H1 (cell line): Measurements from ENCODE around the gene EML1. TPM values are rescaled to one million over a fixed set of nuclear protein-coding genes. Genes with fewer than 3 reads are reported as not detected.

ENCODE experiments used
- CTCF ChIA-PET: fragments of 300-600 bp; sonication (Branson Sonifier 250); formaldehyde crosslinking; loops from one replicate; lab custom pipeline; 2021; ENCODE audit not compliant: partially characterized antibody; lab: Charles Lee
- POLR2A ChIA-PET: fragments of 300-600 bp; sonication (Branson Sonifier 250); formaldehyde crosslinking; loops from one replicate; lab custom pipeline; 2021; ENCODE audit warnings: inconsistent platforms; ENCODE audit not compliant: partially characterized antibody; lab: Charles Lee
- DNase-seq, 2 experiments: peaks; one replicate each; pipeline versions ENCODE4 v3.0.0 to v3.0.0-alpha.2; 2010 to 2022; ENCODE audit warnings: low spot score in 2 of 2, low read depth in 1 of 2, mixed read lengths in 1 of 2
- FAIRE-seq: peaks from 2 replicates; lab custom pipeline; 2011; peaks lifted over from hg19 to GRCh38; lab: Jason Lieb, UNC
- H2AFZ ChIP-seq: 2 replicates; pipeline ENCODE4 v1.8.1; 2012; ENCODE audit warnings: low read length, inconsistent platforms
- H2AK5ac ChIP-seq: 2 replicates; pipeline ENCODE4 v1.6.1; 2013; ENCODE audit warnings: low read depth, low read length
- H2BK120ac ChIP-seq: replicated peaks from 2 replicates; pipeline ENCODE3; 2013; ENCODE audit warnings: low read depth, low read length, inconsistent platforms
- H2BK12ac ChIP-seq: 2 replicates; pipeline ENCODE4 v1.6.1; 2013; ENCODE audit warnings: low read depth, low read length
- H2BK15ac ChIP-seq: 2 replicates; pipeline ENCODE4 v1.6.1; 2013; ENCODE audit warnings: low read length
- H2BK20ac ChIP-seq: 2 replicates; pipeline ENCODE4 v1.6.1; 2013; ENCODE audit warnings: low read length
- H2BK5ac ChIP-seq: 2 replicates; pipeline ENCODE4 v1.6.1; 2013; ENCODE audit warnings: low read depth, low read length
- H3K14ac ChIP-seq: 2 replicates; pipeline ENCODE4 v1.6.1; 2013; ENCODE audit warnings: inconsistent platforms; ENCODE audit not compliant: insufficient read length
- H3K18ac ChIP-seq: 2 replicates; pipeline ENCODE4 v1.6.1; 2013; ENCODE audit warnings: low read length; ENCODE audit errors: extremely low read depth
- H3K23ac ChIP-seq: 2 replicates; pipeline ENCODE4 v1.6.1; 2013; ENCODE audit warnings: inconsistent platforms; ENCODE audit not compliant: insufficient read length
- H3K23me2 ChIP-seq: 2 replicates; pipeline ENCODE4 v1.6.1; 2013; ENCODE audit warnings: low read depth, low read length
- H3K27ac ChIP-seq: 2 replicates; pipeline ENCODE4 v1.6.1; 2011; ENCODE audit warnings: low read depth, low read length, inconsistent platforms
- H3K27me3 ChIP-seq, 4 experiments: replicated peaks in 1 of 4; 1 replicate in 1 of 4; 2 replicates in 3 of 4; pipeline versions ENCODE4 v1.6.1 to v1.8.1; 2011 to 2013; ENCODE audit warnings: low read length in 3 of 4, mild to moderate bottlenecking in 3 of 4, inconsistent platforms in 2 of 4, mixed read lengths in 2 of 4, moderate library complexity in 1 of 4; ENCODE audit not compliant: control insufficient read depth in 3 of 4, insufficient read depth in 3 of 4; ENCODE audit errors: extremely low read depth in 1 of 4
- H3K36me3 ChIP-seq, 4 experiments: 2 replicates each; pipeline versions ENCODE4 v1.6.1 to v1.8.1; 2011 to 2013; ENCODE audit warnings: mild to moderate bottlenecking in 4 of 4, low read length in 3 of 4, moderate library complexity in 2 of 4, control low read depth in 1 of 4, inconsistent platforms in 1 of 4; ENCODE audit not compliant: insufficient read depth in 4 of 4, control insufficient read depth in 2 of 4
- H3K4ac ChIP-seq: replicated peaks from 2 replicates; pipeline ENCODE3; 2013; ENCODE audit warnings: low read length, low read depth, mixed read lengths, inconsistent platforms; ENCODE audit not compliant: insufficient read length
- H3K4me1 ChIP-seq, 4 experiments: replicated peaks in 1 of 4; 1 replicate in 1 of 4; 2 replicates in 3 of 4; pipeline versions ENCODE4 v1.6.1 to v1.8.1; 2011 to 2013; ENCODE audit warnings: low read length in 3 of 4, inconsistent platforms in 2 of 4, mixed read lengths in 1 of 4; ENCODE audit not compliant: insufficient read depth in 4 of 4, control insufficient read depth in 3 of 4
- H3K4me2 ChIP-seq, 2 experiments: 2 replicates each; pipeline versions ENCODE4 v1.6.1 to v1.8.1; 2011 to 2013; ENCODE audit warnings: low read depth in 2 of 2, low read length in 2 of 2, control low read depth in 1 of 2, inconsistent platforms in 1 of 2, mild to moderate bottlenecking in 1 of 2; ENCODE audit not compliant: insufficient read depth in 1 of 2
- H3K4me3 ChIP-seq, 4 experiments: fragments of 200-600, 300-600 bp in 1 of 4; sonication (generic), shearing (Covaris generic), sonication (Bioruptor Twin) in 1 of 4; 2 replicates each; pipeline versions ENCODE4 v1.5.1 to v1.8.1; 2011 to 2016; ENCODE audit warnings: low read length in 4 of 4, low read depth in 3 of 4, control low read depth in 2 of 4, inconsistent platforms in 2 of 4, mild to moderate bottlenecking in 2 of 4, mixed read lengths in 1 of 4, moderate library complexity in 1 of 4; ENCODE audit not compliant: insufficient read depth in 2 of 4; ENCODE audit errors: extremely low read depth in 1 of 4
- H3K56ac ChIP-seq: replicated peaks from 2 replicates; pipeline ENCODE3; 2013; ENCODE audit warnings: low read depth, mild to moderate bottlenecking, mixed read lengths, low read length, inconsistent platforms; ENCODE audit not compliant: insufficient read length
- H3K79me1 ChIP-seq: 2 replicates; pipeline ENCODE4 v1.6.1; 2013; ENCODE audit warnings: low read depth, low read length, control low read depth
- H3K79me2 ChIP-seq, 2 experiments: 2 replicates each; pipeline versions ENCODE4 v1.6.1 to v1.8.1; 2012 to 2013; ENCODE audit warnings: low read length in 2 of 2, mild to moderate bottlenecking in 2 of 2, inconsistent platforms in 1 of 2; ENCODE audit not compliant: insufficient read depth in 2 of 2, control insufficient read depth in 1 of 2
- H3K9ac ChIP-seq, 4 experiments: replicated peaks in 1 of 4; 1 replicate in 1 of 4; 2 replicates in 3 of 4; pipeline versions ENCODE4 v1.6.1 to v1.8.1; 2011 to 2013; ENCODE audit warnings: low read depth in 3 of 4, low read length in 3 of 4, control low read depth in 2 of 4, mild to moderate bottlenecking in 2 of 4, moderate library complexity in 2 of 4, inconsistent platforms in 1 of 4; ENCODE audit errors: extremely low read depth in 1 of 4
- H3K9me3 ChIP-seq, 2 experiments: 2 replicates each; pipeline versions ENCODE4 v1.6.1 to v1.8.1; 2012 to 2013; ENCODE audit warnings: mild to moderate bottlenecking in 2 of 2, moderate library complexity in 2 of 2, control low read depth in 1 of 2, inconsistent platforms in 1 of 2, low read depth in 1 of 2, low read length in 1 of 2, mixed read lengths in 1 of 2; ENCODE audit not compliant: insufficient read depth in 2 of 2
- H4K20me1 ChIP-seq, 2 experiments: replicated peaks in 1 of 2; 2 replicates each; pipeline versions ENCODE3 to v1.8.1; 2011 to 2013; ENCODE audit warnings: inconsistent platforms in 2 of 2, low read length in 2 of 2, mild to moderate bottlenecking in 1 of 2; ENCODE audit not compliant: insufficient read depth in 2 of 2, control insufficient read depth in 1 of 2
- H4K5ac ChIP-seq: 2 replicates; pipeline ENCODE4 v1.6.1; 2013; ENCODE audit warnings: low read length, low read depth, mixed read lengths, inconsistent platforms; ENCODE audit not compliant: insufficient read length
- H4K8ac ChIP-seq: 2 replicates; pipeline ENCODE4 v1.8.0; 2013; ENCODE audit warnings: mild to moderate bottlenecking, moderate library complexity, low read length, inconsistent platforms; ENCODE audit not compliant: insufficient read depth; ENCODE audit errors: extremely low read depth
- H4K91ac ChIP-seq: replicated peaks from 2 replicates; pipeline ENCODE3; 2013; ENCODE audit warnings: low read length, mixed read lengths, inconsistent platforms; ENCODE audit not compliant: insufficient read length
- CTBP2 ChIP-seq: IDR thresholded peaks from 2 replicates; pipeline ENCODE4 v1.7.0; 2011; ENCODE audit warnings: borderline replicate concordance, mild to moderate bottlenecking, moderate library complexity, mixed read lengths, low read length; ENCODE audit not compliant: insufficient read depth, insufficient read length
- E2F6 ChIP-seq: IDR thresholded peaks from 2 replicates; pipeline ENCODE4 v1.6.1; 2012; ENCODE audit warnings: inconsistent platforms
- HDAC2 ChIP-seq, 2 experiments: fragments of 300-600 bp in 1 of 2; sonication (generic) in 1 of 2; IDR thresholded peaks; 2 replicates each; pipeline ENCODE4 v1.6.1; 2011 to 2012; ENCODE audit warnings: low read depth in 2 of 2, low read length in 2 of 2, mild to moderate bottlenecking in 2 of 2, moderate library complexity in 2 of 2, borderline replicate concordance in 1 of 2, inconsistent platforms in 1 of 2
- JUND ChIP-seq: IDR thresholded peaks from 2 replicates; pipeline ENCODE4 v1.6.1; 2011; ENCODE audit warnings: mild to moderate bottlenecking, improper control_type of control experiment, low read length
- NANOG ChIP-seq: IDR thresholded peaks from 2 replicates; pipeline ENCODE4 v1.6.1; 2011; ENCODE audit warnings: low read length, low read depth, mild to moderate bottlenecking, inconsistent platforms; ENCODE audit not compliant: insufficient read depth, poor library complexity, severe bottlenecking
- RXRA ChIP-seq: IDR thresholded peaks from 2 replicates; pipeline ENCODE4 v1.6.1; 2011; ENCODE audit warnings: low read depth, mild to moderate bottlenecking, low read length, moderate library complexity; ENCODE audit not compliant: insufficient read depth
- SIRT6 ChIP-seq: IDR thresholded peaks from one replicate; pipeline ENCODE4 v1.7.1; 2012; ENCODE audit warnings: low read length, inconsistent platforms
- SRF ChIP-seq: IDR thresholded peaks from 2 replicates; pipeline ENCODE4 v1.6.1; 2011; ENCODE audit warnings: mild to moderate bottlenecking, low read depth, low read length, moderate library complexity
- YY1 ChIP-seq: IDR thresholded peaks from 2 replicates; pipeline ENCODE4 v1.6.1; 2011; ENCODE audit warnings: low read depth, mild to moderate bottlenecking, low read length
- WGBS, 2 experiments: shearing (Covaris generic) in 1 of 2; methylation state at CpG; one replicate each; pipeline versions ENCODE4 v1.1.6 to v1.1.7; 2013 to 2015; ENCODE audit warnings: low lambda C conversion rate in 2 of 2, mixed read lengths in 2 of 2, inconsistent platforms in 1 of 2, low coverage in 1 of 2, missing lambda C conversion rate in 1 of 2; ENCODE audit not compliant: insufficient replicate concordance in 2 of 2, insufficient coverage in 1 of 2, insufficient read length in 1 of 2; ENCODE audit errors: extremely low coverage in 1 of 2, missing lambda C conversion rate in 1 of 2; 5-methylcytosine and 5-hydroxymethylcytosine counted together
- polyA plus RNA-seq, 7 experiments: library from polyadenylated mRNA; depleted of rRNA in 3 of 7; stranded (reverse) in 5 of 7; unstranded in 2 of 7; fragments of >200 nt in 5 of 7; fragments of 200-250 nt in 2 of 7; gene quantifications; 1 replicate in 5 of 7; 2 replicates in 1 of 7; 4 replicates in 1 of 7; pipeline versions ENCODE4 v1.2.1 to v1.2.3, GENCODE V29; 2011 to 2013; ENCODE audit warnings: missing spikeins in 2 of 7, mixed read lengths in 2 of 7
- total RNA-seq: library from RNA; stranded (reverse); fragmentation: NEBNext Ultra II Directional; extraction: Animal tissue kit (Norgen Biotek cat#: 25700); gene quantifications from 2 replicates; pipeline ENCODE4 v1.2.1, GENCODE V29; 2021
- TF ChIP-seq, protein P1 (sequence below), 3 experiments: IDR thresholded peaks; 1 replicate in 2 of 3; 2 replicates in 1 of 3; pipeline versions ENCODE4 v1.5.1 to v1.6.1; 2011; ENCODE audit warnings: low read length in 3 of 3, mild to moderate bottlenecking in 3 of 3, inconsistent platforms in 2 of 3, low read depth in 1 of 3, moderate library complexity in 1 of 3; ENCODE audit not compliant: insufficient read depth in 1 of 3; ENCODE audit errors: control extremely low read depth in 1 of 3

The EML1 gene
- total and polyA plus RNA-seq, 2 of the 8 experiments (the other 6 are each of a cell fraction or from before 2014, with no cell fraction given), result 11.1 to 24.7 TPM

DNA sequence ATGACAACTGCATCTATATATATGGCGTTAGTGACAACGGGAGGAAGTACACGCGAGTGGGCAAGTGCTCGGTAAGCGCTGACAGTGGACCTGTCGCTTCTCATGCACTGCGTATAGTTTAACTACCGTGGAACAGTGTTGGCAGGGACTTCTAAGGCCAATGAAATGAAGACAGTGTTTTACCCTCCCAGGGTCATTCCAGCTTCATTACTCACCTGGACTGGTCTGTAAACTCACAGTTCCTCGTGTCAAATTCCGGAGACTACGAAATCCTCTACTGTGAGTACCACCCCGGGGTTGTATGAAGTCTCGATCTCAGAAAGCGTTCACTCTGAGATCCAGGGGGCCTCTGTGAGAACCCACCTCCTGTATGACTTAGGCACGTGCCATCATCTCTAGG lies 142.8 kb downstream of the EML1 start:
- H3K27ac ChIP-seq, result no peak overlapping the region
- H4K5ac ChIP-seq, result no peak overlapping the region
- no peak overlapping the region for H3K4me3 ChIP-seq
- POLR2A ChIA-PET, result no interaction called here
- H3K14ac ChIP-seq, result no peak overlapping the region
- no peaks in the 10 kb centered on the region for H3K9me3 ChIP-seq
- H2BK20ac ChIP-seq, result no peak overlapping the region
- no peaks in the 10 kb centered on the region for H3K27me3 ChIP-seq
- H4K20me1 ChIP-seq, result peaks cover 0 to 2% of the 10 kb centered on the region in 2 experiments
- H2BK12ac ChIP-seq, result no peak overlapping the region
- no peaks in the 10 kb centered on the region for H3K79me1 ChIP-seq
- FAIRE-seq (no peak), DNase-seq (no peak)
- no peak overlapping the region for H2BK120ac ChIP-seq
- CTCF ChIA-PET, result interaction anchor here (0.6 to 1.4 kb wide), 6 partner anchors 11 to 154 kb away, joined by 3 to 6 read pairs (median 3); no protein-coding TSS in a partner anchor
- no peak overlapping the region for H3K56ac ChIP-seq
- no peak overlapping the region for H4K8ac ChIP-seq
- TF ChIP-seq CTBP2 (no peak), JUND (no peak), RXRA (no peak), NANOG (no peak), HDAC2 (IDR thresholded peaks at IDR 0.05; ENCODE audit: borderline replicate concordance in 1 of 2, low read depth in 2 of 2, low read length in 2 of 2) (no peak), E2F6 (no peak), SIRT6 (no peak), SRF (no peak), YY1 (no peak)
- TF ChIP-seq, protein P1, sequence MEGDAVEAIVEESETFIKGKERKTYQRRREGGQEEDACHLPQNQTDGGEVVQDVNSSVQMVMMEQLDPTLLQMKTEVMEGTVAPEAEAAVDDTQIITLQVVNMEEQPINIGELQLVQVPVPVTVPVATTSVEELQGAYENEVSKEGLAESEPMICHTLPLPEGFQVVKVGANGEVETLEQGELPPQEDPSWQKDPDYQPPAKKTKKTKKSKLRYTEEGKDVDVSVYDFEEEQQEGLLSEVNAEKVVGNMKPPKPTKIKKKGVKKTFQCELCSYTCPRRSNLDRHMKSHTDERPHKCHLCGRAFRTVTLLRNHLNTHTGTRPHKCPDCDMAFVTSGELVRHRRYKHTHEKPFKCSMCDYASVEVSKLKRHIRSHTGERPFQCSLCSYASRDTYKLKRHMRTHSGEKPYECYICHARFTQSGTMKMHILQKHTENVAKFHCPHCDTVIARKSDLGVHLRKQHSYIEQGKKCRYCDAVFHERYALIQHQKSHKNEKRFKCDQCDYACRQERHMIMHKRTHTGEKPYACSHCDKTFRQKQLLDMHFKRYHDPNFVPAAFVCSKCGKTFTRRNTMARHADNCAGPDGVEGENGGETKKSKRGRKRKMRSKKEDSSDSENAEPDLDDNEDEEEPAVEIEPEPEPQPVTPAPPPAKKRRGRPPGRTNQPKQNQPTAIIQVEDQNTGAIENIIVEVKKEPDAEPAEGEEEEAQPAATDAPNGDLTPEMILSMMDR (IDR thresholded peaks at IDR 0.05; ENCODE audit: control extremely low read depth in 1 of 3, insufficient read depth in 1 of 3, low read depth in 1 of 3, low read length in 3 of 3), result no peak
- peaks cover 0 to 9% (median 6%) of the 10 kb centered on the region in 4 experiments; a peak in 5 of 8 replicates for H3K36me3 ChIP-seq
- H2AFZ ChIP-seq, result no peak overlapping the region
- H3K23me2 ChIP-seq, result no peaks in the 10 kb centered on the region
- no peak overlapping the region for H2BK15ac ChIP-seq
- H3K18ac ChIP-seq, result no peak overlapping the region
- no peak overlapping the region for H3K23ac ChIP-seq
- H3K79me2 ChIP-seq, result no peaks in the 10 kb centered on the region
- H2BK5ac ChIP-seq, result no peak overlapping the region
- no peak overlapping the region for H3K4ac ChIP-seq
- no peak overlapping the region for H3K9ac ChIP-seq
- H2AK5ac ChIP-seq, result no peak overlapping the region
- 94% methylated on average over 15 of the region's 16 CpGs; no CpG with 5 or more reads in 1 of the 2 experiments for WGBS, 2 experiments
- no peak overlapping the region for H3K4me2 ChIP-seq
- H4K91ac ChIP-seq, result no peak overlapping the region
- peaks cover 0 to 2% (median 0%) of the 10 kb centered on the region in 4 experiments; a peak in 1 of 7 replicates for H3K4me1 ChIP-seq
